Kidney (tissue), 14 donors: ENCODE results near the gene ABTB2. TPM values are rescaled to one million over a fixed set of nuclear protein-coding genes. Genes with fewer than 3 reads are reported as not detected.

Experiments used
- DNase-seq, 5 donors: peaks; one replicate each; pipeline ENCODE4 v3.0.0-alpha.2; 2013 to 2020
- FAIRE-seq: peaks from 2 replicates; lab custom pipeline; 2012; peaks lifted over from hg19 to GRCh38; lab: Jason Lieb, UNC
- H3K27ac ChIP-seq, 2 donors: one replicate each; pipeline ENCODE4 v1.7.0; 2013; ENCODE audit warnings: low read depth in 2 of 2, low read length in 2 of 2, inconsistent platforms in 1 of 2
- H3K27me3 ChIP-seq: one replicate; pipeline ENCODE4 v1.7.1; 2013; ENCODE audit warnings: low read length, inconsistent platforms; ENCODE audit not compliant: control insufficient read depth, insufficient read depth
- H3K36me3 ChIP-seq, 3 donors: one replicate each; pipeline versions ENCODE4 v1.7.0 to v1.7.1; 2013; ENCODE audit warnings: low read length in 3 of 3, control low read depth in 1 of 3, inconsistent platforms in 1 of 3; ENCODE audit not compliant: insufficient read depth in 3 of 3, control insufficient read depth in 2 of 3
- H3K4me1 ChIP-seq, 3 donors: one replicate each; pipeline versions ENCODE4 v1.7.0 to v1.7.1; 2013; ENCODE audit warnings: low read length in 3 of 3, inconsistent platforms in 1 of 3, low read depth in 1 of 3; ENCODE audit not compliant: control insufficient read depth in 2 of 3, insufficient read depth in 2 of 3
- H3K4me3 ChIP-seq, 3 donors: one replicate each; pipeline versions ENCODE4 v1.7.0 to v1.8.1; 2013; ENCODE audit warnings: low read length in 3 of 3, control low read depth in 1 of 3, inconsistent platforms in 1 of 3
- H3K9ac ChIP-seq, 3 donors: one replicate each; pipeline versions ENCODE4 v1.7.0 to v1.7.1; 2013; ENCODE audit warnings: low read length in 3 of 3, control low read depth in 1 of 3, inconsistent platforms in 1 of 3
- H3K9me3 ChIP-seq, 3 donors: one replicate each; pipeline versions ENCODE4 v1.7.0 to v1.7.1; 2013; ENCODE audit warnings: low read length in 3 of 3, control low read depth in 1 of 3, inconsistent platforms in 1 of 3; ENCODE audit not compliant: control insufficient read depth in 2 of 3, insufficient read depth in 1 of 3
- CTCF ChIP-seq: IDR thresholded peaks from 3 replicates; pipeline ENCODE4 v1.5.1; 2012; ENCODE audit warnings: mild to moderate bottlenecking, moderate library complexity, borderline replicate concordance; ENCODE audit not compliant: insufficient read depth; ENCODE audit errors: extremely low read depth
- intact Hi-C: fragments of 100-400 bp; cut with DNase I; formaldehyde crosslinking; loops from one replicate; pipeline ENCODE4 v1.11.1; 2022
- polyA plus RNA-seq: library from polyadenylated mRNA; stranded (reverse); fragments of 350-450 nt; fragmentation: Illumina TruSeq; extraction: RNeasy Lipid Tissue Mini Kit (QIAGEN cat#74804); gene quantifications from one replicate; pipeline ENCODE4 v1.2.3, GENCODE V29; 2014; ENCODE audit warnings: low read depth, low replicate concordance; ENCODE audit not compliant: insufficient read depth
- total RNA-seq: library from RNA; stranded (reverse); fragmentation: NEBNext Ultra II Directional; extraction: Animal tissue kit (Norgen Biotek cat#: 25700); gene quantifications from one replicate; pipeline ENCODE4 v1.2.1, GENCODE V29; 2021
- donor health status: control.
- donor health status: control.
- donor health status: control.
- donor health status: control.
- donor health status: control.
- donor health status: DM: yes; HTN: yes; CAD: no.
- donor health status: Normal renal cell carcinoma (clear cell type).

The ABTB2 gene
- total and polyA plus RNA-seq, 2 donors from 2014 or later = 7.6 to 22.1 TPM

GRCh38 chr11:34254011-34254410 lies 103.8 kb downstream of the ABTB2 start:
- DNase-seq (no peak), FAIRE-seq (no peak)
- Histone ChIP-seq H3K36me3 (no peaks in the 10 kb centered on the region), H3K9me3 (no peaks in the 10 kb centered on the region), H3K9ac (no peak overlapping the region), H3K4me3 (no peak overlapping the region), H3K4me1 (peaks cover 0 to 2% (median 0%) of the 10 kb centered on the region in 3 donors), H3K27me3 (no peaks in the 10 kb centered on the region), H3K27ac (no peak overlapping the region)
- TF ChIP-seq CTCF = no peak
- intact Hi-C loops = no loop called here

GRCh38 chr11:34252651-34253050 lies 105.2 kb downstream of the ABTB2 start:
- H3K27ac ChIP-seq = no peak overlapping the region
- H3K9me3 ChIP-seq = no peaks in the 10 kb centered on the region
- H3K4me3 ChIP-seq = no peak overlapping the region
- no peak overlapping the region for H3K9ac ChIP-seq
- FAIRE-seq (no peak), DNase-seq (no peak)
- TF ChIP-seq CTCF = no peak
- no peaks in the 10 kb centered on the region for H3K27me3 ChIP-seq
- intact Hi-C loops = no loop called here
- H3K36me3 ChIP-seq = no peaks in the 10 kb centered on the region
- no peaks in the 10 kb centered on the region for H3K4me1 ChIP-seq

GRCh38 chr11:34252015-34252414 lies 105.8 kb downstream of the ABTB2 start:
- no peak overlapping the region for H3K27ac ChIP-seq
- TF ChIP-seq CTCF = no peak
- H3K27me3 ChIP-seq = no peaks in the 10 kb centered on the region
- H3K36me3 ChIP-seq = no peaks in the 10 kb centered on the region
- FAIRE-seq (no peak), DNase-seq (no peak)
- no peaks in the 10 kb centered on the region for H3K9me3 ChIP-seq
- H3K9ac ChIP-seq = no peak overlapping the region
- no peaks in the 10 kb centered on the region for H3K4me1 ChIP-seq
- H3K4me3 ChIP-seq = no peak overlapping the region
- intact Hi-C loops = no loop called here

GRCh38 chr11:34251589-34251980 lies 106.2 kb downstream of the ABTB2 start:
- Histone ChIP-seq H3K36me3 (no peaks in the 10 kb centered on the region), H3K4me1 (no peaks in the 10 kb centered on the region), H3K27ac (no peak overlapping the region), H3K9me3 (no peaks in the 10 kb centered on the region), H3K27me3 (no peaks in the 10 kb centered on the region), H3K4me3 (no peak overlapping the region), H3K9ac (no peak overlapping the region)
- DNase-seq = no peak
- no peak for TF ChIP-seq CTCF
- FAIRE-seq = no peak
- intact Hi-C loops = no loop called here
